T47D (cell line): Measurements from ENCODE around the gene ALK.
"Not testable (repeated sequence)": the region's sequence is repeated elsewhere in the genome, so short reads cannot be mapped to it uniquely, and the experiment has no call there.

Source experiments
- DNase-seq, 2 experiments: peaks; one replicate each; pipeline versions ENCODE4 v3.0.0 to v3.0.0-alpha.2; 2011 to 2012; ENCODE audit warnings: low read depth in 1 of 2, low spot score in 1 of 2
- JUND ChIP-seq: IDR thresholded peaks from 2 replicates; pipeline ENCODE4 v1.6.1; 2012; ENCODE audit warnings: low read depth
- in situ Hi-C: cut with HindIII; loops from 2 replicates; pipeline ENCODE4 v1.10.0; 2016; ENCODE audit warnings: low sequenced_read_pairs, low pct_unique_long_range_greater_than_20kb

ALK gene

GRCh38 chr2:29850794-29851193 lies 70.6 kb downstream of the ALK start:
- no peak for DNase-seq
- in situ Hi-C loops, result no loop called here
- TF ChIP-seq JUND, result no peak

- in situ Hi-C loops, result no loop called here
- no peak for DNase-seq
These were observed 72.6 kb downstream of the ALK start for GRCh38 chr2:29848566-29849310.

GRCh38 chr2:29847886-29848285 lies 73.5 kb downstream of the ALK start:
- in situ Hi-C loops, result no loop called here
- TF ChIP-seq JUND, result no peak
- DNase-seq, result no peak

More at GRCh38 chr2:29848566-29849310, 72.6 kb downstream of the ALK start:
- TF ChIP-seq JUND, result no peak

- no peak for TF ChIP-seq JUND
- no peak for DNase-seq
- in situ Hi-C loops, result no loop called here
These were observed 76.6 kb downstream of the ALK start for GRCh38 chr2:29844713-29845326.

GRCh38 chr2:29841386-29842004 lies 79.9 kb downstream of the ALK start:
- TF ChIP-seq JUND, result no peak
- peak; percentile 9 to 33 for DNase-seq
- in situ Hi-C loops, result no loop called here

- no peak for DNase-seq
- in situ Hi-C loops, result no loop called here
- TF ChIP-seq JUND, result no peak
These were observed 82.1 kb downstream of the ALK start for GRCh38 chr2:29839306-29839705.

- in situ Hi-C loops, result no loop called here
These were observed 83.5 kb downstream of the ALK start for GRCh38 chr2:29837925-29838324.

GRCh38 chr2:29834624-29835023 lies 86.8 kb downstream of the ALK start:
- no peak for TF ChIP-seq JUND
- no peak for DNase-seq
- in situ Hi-C loops, result no loop called here

More at GRCh38 chr2:29837925-29838324, 83.5 kb downstream of the ALK start:
- no peak for TF ChIP-seq JUND
- no peak for DNase-seq

GRCh38 chr2:29834036-29834540 lies 87.3 kb downstream of the ALK start:
- in situ Hi-C loops, result no loop called here
- DNase-seq, result no peak

GRCh38 chr2:29831560-29831959 lies 89.8 kb downstream of the ALK start:
- DNase-seq, result no peak
- in situ Hi-C loops, result no loop called here

More at GRCh38 chr2:29834036-29834540, 87.3 kb downstream of the ALK start:
- TF ChIP-seq JUND, result no peak

GRCh38 chr2:29829841-29830240 lies 91.5 kb downstream of the ALK start:
- TF ChIP-seq JUND, result no peak
- in situ Hi-C loops, result no loop called here
- DNase-seq, result no peak

More at GRCh38 chr2:29831560-29831959, 89.8 kb downstream of the ALK start:
- no peak for TF ChIP-seq JUND

- DNase-seq, in situ Hi-C loops: not testable (repeated sequence)
These were observed 97.2 kb downstream of the ALK start for GRCh38 chr2:29824145-29824544.

GRCh38 chr2:29821591-29821990 lies 99.8 kb downstream of the ALK start:
- no peak for DNase-seq
- no peak for TF ChIP-seq JUND
- in situ Hi-C loops, result no loop called here
